HepG2 (cell line): ENCODE data around the gene KIAA1328. TPM values are rescaled to one million over a fixed set of nuclear protein-coding genes. Genes with fewer than 3 reads are reported as not detected.

Experiments used
- AGO1 ChIP-seq: fragments of 200-400 bp; formaldehyde crosslinking; IDR thresholded peaks from 2 replicates; pipeline ENCODE4 v1.6.1; 2017; ENCODE audit warnings: mild to moderate bottlenecking, low read depth, low read length, moderate library complexity; ENCODE audit not compliant: poor library complexity, severe bottlenecking
- BRD4 ChIP-seq: sonication (generic); formaldehyde crosslinking; IDR thresholded peaks from 2 replicates; pipeline ENCODE4 v1.4.0; 2020; ENCODE audit warnings: missing genetic modification reagents
- CHD2 ChIP-seq: IDR thresholded peaks from 2 replicates; pipeline ENCODE4 v1.6.1; 2011; ENCODE audit warnings: low read depth, low read length, improper control_type of control experiment
- CTCF ChIP-seq: sonication (generic); formaldehyde crosslinking; IDR thresholded peaks from 2 replicates; pipeline ENCODE4 v1.5.0; 2020; ENCODE audit warnings: mild to moderate bottlenecking, missing genetic modification reagents, moderate library complexity
- DMAP1 ChIP-seq: IDR thresholded peaks from 2 replicates; pipeline ENCODE4 v1.6.1; 2016
- DMTF1 ChIP-seq: sonication (generic); formaldehyde crosslinking; IDR thresholded peaks from 2 replicates; pipeline ENCODE4 v1.4.0; 2020; ENCODE audit warnings: mild to moderate bottlenecking, missing genetic modification reagents
- GABPB1 ChIP-seq: IDR thresholded peaks from 2 replicates; pipeline ENCODE4 v1.6.1; 2016; ENCODE audit warnings: mild to moderate bottlenecking, missing genetic modification reagents, moderate library complexity, missing compliant biosample characterization
- HMG20B ChIP-seq: conservative IDR thresholded peaks from 2 replicates; pipeline ENCODE4 v1.6.1; 2016; ENCODE audit warnings: missing genetic modification reagents, missing compliant biosample characterization
- MYC ChIP-seq: sonication (generic); formaldehyde crosslinking; IDR thresholded peaks from 2 replicates; pipeline ENCODE4 v1.9.0; 2021; ENCODE audit warnings: missing genetic modification reagents, borderline replicate concordance
- SETDB1 ChIP-seq: sonication (generic); formaldehyde crosslinking; IDR thresholded peaks from 2 replicates; pipeline ENCODE4 v1.5.1; 2020; ENCODE audit warnings: missing genetic modification reagents, mild to moderate bottlenecking, borderline replicate concordance
- SPEN ChIP-seq: sonication (generic); formaldehyde crosslinking; IDR thresholded peaks from 2 replicates; pipeline ENCODE4 v1.5.1; 2020; ENCODE audit warnings: low read depth, mild to moderate bottlenecking, missing genetic modification reagents
- TAF1 ChIP-seq: sonication (generic); formaldehyde crosslinking; IDR thresholded peaks from 2 replicates; pipeline ENCODE4 v1.4.0; 2020; ENCODE audit warnings: missing genetic modification reagents
- ZNF205 ChIP-seq: IDR thresholded peaks from 2 replicates; pipeline ENCODE4 v1.6.1; 2018; ENCODE audit warnings: missing biosample characterization, missing genetic modification reagents
- ZNF367 ChIP-seq: sonication (generic); formaldehyde crosslinking; IDR thresholded peaks from 2 replicates; pipeline ENCODE4 v1.4.0; 2020; ENCODE audit warnings: missing genetic modification reagents, borderline replicate concordance
- ZNF629 ChIP-seq: sonication (generic); formaldehyde crosslinking; conservative IDR thresholded peaks from 2 replicates; pipeline ENCODE4 v1.5.0; 2020; ENCODE audit warnings: missing genetic modification reagents
- ZNF720 ChIP-seq: sonication (generic); formaldehyde crosslinking; IDR thresholded peaks from 2 replicates; pipeline ENCODE4 v1.4.0; 2020; ENCODE audit warnings: missing genetic modification reagents
- polyA plus RNA-seq, 8 experiments: library from polyadenylated mRNA; depleted of rRNA in 3 of 8; stranded (reverse) in 7 of 8; unstranded in 1 of 8; fragments of >200 nt; fragmentation: Illumina TruSeq in 4 of 8; extraction: Trizol in 4 of 8; gene quantifications; 2 replicates each; pipeline versions ENCODE4 v1.2.1 to v1.2.3, GENCODE V29; 2011 to 2016; ENCODE audit warnings: low read depth in 4 of 8, missing spikeins in 1 of 8, mixed read lengths in 1 of 8; ENCODE audit not compliant: insufficient read depth in 1 of 8
- total RNA-seq, 5 experiments: library from RNA; depleted of rRNA; stranded (reverse); fragments of >200 nt; fragmentation: Illumina TruSeq; extraction: Trizol; gene quantifications; 2 replicates each; pipeline ENCODE4 v1.2.3, GENCODE V29; 2016; ENCODE audit warnings: low read depth in 1 of 5
- TF ChIP-seq, protein P1 (sequence below): sonication (generic); formaldehyde crosslinking; IDR thresholded peaks from 2 replicates; pipeline ENCODE4 v1.5.1; 2020; ENCODE audit warnings: missing genetic modification reagents, mild to moderate bottlenecking, borderline replicate concordance
- TF ChIP-seq, protein P2 (sequence below): sonication (generic); formaldehyde crosslinking; IDR thresholded peaks from 2 replicates; pipeline ENCODE4 v1.4.0; 2020; ENCODE audit warnings: missing genetic modification reagents, borderline replicate concordance

KIAA1328 gene
- total and polyA plus RNA-seq, 2 of the 13 experiments (the other 11 are each of a cell fraction or from before 2014, with no cell fraction given): 4.1 to 6.0 TPM

GRCh38 chr18:36828630-36829361 is at the start of gene KIAA1328, which contains the start of gene TPGS2 (continued):
- peak; percentile 86 for TF ChIP-seq GABPB1 (CRISPR knock-in tag)
- peak; percentile 79 for TF ChIP-seq DMAP1 (CRISPR knock-in tag)
- TF ChIP-seq HMG20B (CRISPR knock-in tag): 0 out of 2 replicates have a peak, but pooled peaks have one; percentile 26
- no peak for TF ChIP-seq ZNF720 (CRISPR knock-in tag)
- TF ChIP-seq ZNF205: peak; percentile 33; the same call in 1 of the 2 replicates
- TF ChIP-seq MYC: peak; percentile 81; the same call in 1 of the 2 replicates
- peak; percentile 85 for TF ChIP-seq CTCF (CRISPR knock-in tag)
- TF ChIP-seq SETDB1 (CRISPR knock-in tag): no peak
- TF ChIP-seq AGO1: no peak
- TF ChIP-seq CHD2: peak; percentile 65
- peak; percentile 56; the same call in 1 of the 2 replicates for TF ChIP-seq TAF1 (CRISPR knock-in tag)
- TF ChIP-seq, protein P1, sequence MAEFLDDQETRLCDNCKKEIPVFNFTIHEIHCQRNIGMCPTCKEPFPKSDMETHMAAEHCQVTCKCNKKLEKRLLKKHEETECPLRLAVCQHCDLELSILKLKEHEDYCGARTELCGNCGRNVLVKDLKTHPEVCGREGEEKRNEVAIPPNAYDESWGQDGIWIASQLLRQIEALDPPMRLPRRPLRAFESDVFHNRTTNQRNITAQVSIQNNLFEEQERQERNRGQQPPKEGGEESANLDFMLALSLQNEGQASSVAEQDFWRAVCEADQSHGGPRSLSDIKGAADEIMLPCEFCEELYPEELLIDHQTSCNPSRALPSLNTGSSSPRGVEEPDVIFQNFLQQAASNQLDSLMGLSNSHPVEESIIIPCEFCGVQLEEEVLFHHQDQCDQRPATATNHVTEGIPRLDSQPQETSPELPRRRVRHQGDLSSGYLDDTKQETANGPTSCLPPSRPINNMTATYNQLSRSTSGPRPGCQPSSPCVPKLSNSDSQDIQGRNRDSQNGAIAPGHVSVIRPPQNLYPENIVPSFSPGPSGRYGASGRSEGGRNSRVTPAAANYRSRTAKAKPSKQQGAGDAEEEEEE (CRISPR knock-in tag): no peak
- peak; percentile 56 for TF ChIP-seq BRD4 (CRISPR knock-in tag)
- no peak for TF ChIP-seq DMTF1 (CRISPR knock-in tag)
- TF ChIP-seq ZNF629 (CRISPR knock-in tag): no peak
- no peak for TF ChIP-seq ZNF367 (CRISPR knock-in tag)
- TF ChIP-seq SPEN (CRISPR knock-in tag): peak; percentile 76
- TF ChIP-seq, protein P2, sequence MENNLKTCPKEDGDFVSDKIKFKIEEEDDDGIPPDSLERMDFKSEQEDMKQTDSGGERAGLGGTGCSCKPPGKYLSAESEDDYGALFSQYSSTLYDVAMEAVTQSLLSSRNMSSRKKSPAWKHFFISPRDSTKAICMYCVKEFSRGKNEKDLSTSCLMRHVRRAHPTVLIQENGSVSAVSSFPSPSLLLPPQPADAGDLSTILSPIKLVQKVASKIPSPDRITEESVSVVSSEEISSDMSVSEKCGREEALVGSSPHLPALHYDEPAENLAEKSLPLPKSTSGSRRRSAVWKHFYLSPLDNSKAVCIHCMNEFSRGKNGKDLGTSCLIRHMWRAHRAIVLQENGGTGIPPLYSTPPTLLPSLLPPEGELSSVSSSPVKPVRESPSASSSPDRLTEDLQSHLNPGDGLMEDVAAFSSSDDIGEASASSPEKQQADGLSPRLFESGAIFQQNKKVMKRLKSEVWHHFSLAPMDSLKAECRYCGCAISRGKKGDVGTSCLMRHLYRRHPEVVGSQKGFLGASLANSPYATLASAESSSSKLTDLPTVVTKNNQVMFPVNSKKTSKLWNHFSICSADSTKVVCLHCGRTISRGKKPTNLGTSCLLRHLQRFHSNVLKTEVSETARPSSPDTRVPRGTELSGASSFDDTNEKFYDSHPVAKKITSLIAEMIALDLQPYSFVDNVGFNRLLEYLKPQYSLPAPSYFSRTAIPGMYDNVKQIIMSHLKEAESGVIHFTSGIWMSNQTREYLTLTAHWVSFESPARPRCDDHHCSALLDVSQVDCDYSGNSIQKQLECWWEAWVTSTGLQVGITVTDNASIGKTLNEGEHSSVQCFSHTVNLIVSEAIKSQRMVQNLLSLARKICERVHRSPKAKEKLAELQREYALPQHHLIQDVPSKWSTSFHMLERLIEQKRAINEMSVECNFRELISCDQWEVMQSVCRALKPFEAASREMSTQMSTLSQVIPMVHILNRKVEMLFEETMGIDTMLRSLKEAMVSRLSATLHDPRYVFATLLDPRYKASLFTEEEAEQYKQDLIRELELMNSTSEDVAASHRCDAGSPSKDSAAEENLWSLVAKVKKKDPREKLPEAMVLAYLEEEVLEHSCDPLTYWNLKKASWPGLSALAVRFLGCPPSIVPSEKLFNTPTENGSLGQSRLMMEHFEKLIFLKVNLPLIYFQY (CRISPR knock-in tag): peak; percentile 57; the same call in 1 of the 2 replicates
